ENCODE measurements around the gene SCGN.

Gene SCGN

DNA sequence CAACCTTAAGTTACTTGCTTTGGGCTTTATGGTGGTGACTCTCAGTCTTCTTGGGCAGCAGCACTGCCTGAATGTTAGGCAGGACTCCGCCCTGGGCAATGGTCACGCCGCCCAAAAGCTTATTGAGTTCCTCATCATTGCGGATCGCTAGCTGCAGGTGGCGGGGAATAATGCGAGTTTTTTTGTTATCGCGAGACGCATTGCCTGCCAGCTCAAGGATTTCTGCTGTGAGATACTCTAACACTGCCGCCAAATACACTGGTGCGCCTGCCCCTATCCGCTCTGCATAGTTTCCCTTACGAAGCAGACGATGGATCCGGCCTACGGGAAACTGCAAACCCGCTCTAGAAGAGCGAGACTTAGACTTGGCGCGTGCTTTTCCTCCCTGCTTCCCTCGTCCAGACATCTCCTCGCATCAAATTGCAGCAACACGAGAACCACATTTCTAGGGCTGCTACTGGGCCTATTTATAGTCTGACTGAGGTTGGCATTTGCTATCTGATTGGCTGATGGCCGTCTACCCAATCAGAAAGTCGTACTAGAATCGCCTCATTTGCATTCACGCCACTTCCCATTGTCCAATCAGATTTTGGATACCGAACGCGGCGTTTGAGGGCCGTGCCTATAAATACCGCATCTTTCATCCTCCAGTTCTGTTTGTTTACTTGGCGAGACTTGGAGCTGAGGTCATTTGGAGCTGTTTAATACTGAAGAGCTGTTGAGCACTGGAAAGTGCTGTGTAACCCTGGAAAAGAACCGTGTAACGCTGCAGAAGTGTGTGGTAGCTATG, 74.3 kb downstream of the SCGN start:
- TF ChIP-seq GLIS3 (CRISPR knock-in tag; IDR thresholded peaks at IDR 0.05): no peak
- TF ChIP-seq, protein P1, sequence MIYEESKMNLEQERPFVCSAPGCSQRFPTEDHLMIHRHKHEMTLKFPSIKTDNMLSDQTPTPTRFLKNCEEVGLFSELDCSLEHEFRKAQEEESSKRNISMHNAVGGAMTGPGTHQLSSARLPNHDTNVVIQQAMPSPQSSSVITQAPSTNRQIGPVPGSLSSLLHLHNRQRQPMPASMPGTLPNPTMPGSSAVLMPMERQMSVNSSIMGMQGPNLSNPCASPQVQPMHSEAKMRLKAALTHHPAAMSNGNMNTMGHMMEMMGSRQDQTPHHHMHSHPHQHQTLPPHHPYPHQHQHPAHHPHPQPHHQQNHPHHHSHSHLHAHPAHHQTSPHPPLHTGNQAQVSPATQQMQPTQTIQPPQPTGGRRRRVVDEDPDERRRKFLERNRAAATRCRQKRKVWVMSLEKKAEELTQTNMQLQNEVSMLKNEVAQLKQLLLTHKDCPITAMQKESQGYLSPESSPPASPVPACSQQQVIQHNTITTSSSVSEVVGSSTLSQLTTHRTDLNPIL (CRISPR knock-in tag; IDR thresholded peaks at IDR 0.05; ENCODE audit: low read depth): no peak
- no peak for TF ChIP-seq OSR1 (CRISPR knock-in tag; IDR thresholded peaks at IDR 0.05)
- no peak for ATAC-seq

- no peak for ATAC-seq
- no peak for TF ChIP-seq ZNF70 (CRISPR knock-in tag; IDR thresholded peaks at IDR 0.05)
- no peak for TF ChIP-seq RARB (CRISPR knock-in tag; IDR thresholded peaks at IDR 0.05)
- TF ChIP-seq, protein P1 (CRISPR knock-in tag; IDR thresholded peaks at IDR 0.05; ENCODE audit: low read depth): no peak
- TF ChIP-seq CSRNP3 (CRISPR knock-in tag; IDR thresholded peaks at IDR 0.05): no peak
- no peak for TF ChIP-seq ESRRG (CRISPR knock-in tag; IDR thresholded peaks at IDR 0.05)
- TF ChIP-seq, protein P2, sequence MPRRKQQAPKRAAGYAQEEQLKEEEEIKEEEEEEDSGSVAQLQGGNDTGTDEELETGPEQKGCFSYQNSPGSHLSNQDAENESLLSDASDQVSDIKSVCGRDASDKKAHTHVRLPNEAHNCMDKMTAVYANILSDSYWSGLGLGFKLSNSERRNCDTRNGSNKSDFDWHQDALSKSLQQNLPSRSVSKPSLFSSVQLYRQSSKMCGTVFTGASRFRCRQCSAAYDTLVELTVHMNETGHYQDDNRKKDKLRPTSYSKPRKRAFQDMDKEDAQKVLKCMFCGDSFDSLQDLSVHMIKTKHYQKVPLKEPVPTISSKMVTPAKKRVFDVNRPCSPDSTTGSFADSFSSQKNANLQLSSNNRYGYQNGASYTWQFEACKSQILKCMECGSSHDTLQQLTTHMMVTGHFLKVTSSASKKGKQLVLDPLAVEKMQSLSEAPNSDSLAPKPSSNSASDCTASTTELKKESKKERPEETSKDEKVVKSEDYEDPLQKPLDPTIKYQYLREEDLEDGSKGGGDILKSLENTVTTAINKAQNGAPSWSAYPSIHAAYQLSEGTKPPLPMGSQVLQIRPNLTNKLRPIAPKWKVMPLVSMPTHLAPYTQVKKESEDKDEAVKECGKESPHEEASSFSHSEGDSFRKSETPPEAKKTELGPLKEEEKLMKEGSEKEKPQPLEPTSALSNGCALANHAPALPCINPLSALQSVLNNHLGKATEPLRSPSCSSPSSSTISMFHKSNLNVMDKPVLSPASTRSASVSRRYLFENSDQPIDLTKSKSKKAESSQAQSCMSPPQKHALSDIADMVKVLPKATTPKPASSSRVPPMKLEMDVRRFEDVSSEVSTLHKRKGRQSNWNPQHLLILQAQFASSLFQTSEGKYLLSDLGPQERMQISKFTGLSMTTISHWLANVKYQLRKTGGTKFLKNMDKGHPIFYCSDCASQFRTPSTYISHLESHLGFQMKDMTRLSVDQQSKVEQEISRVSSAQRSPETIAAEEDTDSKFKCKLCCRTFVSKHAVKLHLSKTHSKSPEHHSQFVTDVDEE (CRISPR knock-in tag; IDR thresholded peaks at IDR 0.05): no peak
- TF ChIP-seq ARNTL (CRISPR knock-in tag; IDR thresholded peaks at IDR 0.05; ENCODE audit: borderline replicate concordance, low read depth): no peak
- TF ChIP-seq TCF4 (CRISPR knock-in tag; IDR thresholded peaks at IDR 0.05; ENCODE audit: borderline replicate concordance): no peak
- no peak for TF ChIP-seq BACH2 (CRISPR knock-in tag; IDR thresholded peaks at IDR 0.05; ENCODE audit: borderline replicate concordance)
- no peak for TF ChIP-seq CSDC2 (CRISPR knock-in tag; IDR thresholded peaks at IDR 0.05)
- no peak for TF ChIP-seq ZNF8 (CRISPR knock-in tag; IDR thresholded peaks at IDR 0.05)
- no peak for TF ChIP-seq GLIS3 (CRISPR knock-in tag; IDR thresholded peaks at IDR 0.05)
- TF ChIP-seq OSR1 (CRISPR knock-in tag; IDR thresholded peaks at IDR 0.05): no peak
- TF ChIP-seq, protein P3, sequence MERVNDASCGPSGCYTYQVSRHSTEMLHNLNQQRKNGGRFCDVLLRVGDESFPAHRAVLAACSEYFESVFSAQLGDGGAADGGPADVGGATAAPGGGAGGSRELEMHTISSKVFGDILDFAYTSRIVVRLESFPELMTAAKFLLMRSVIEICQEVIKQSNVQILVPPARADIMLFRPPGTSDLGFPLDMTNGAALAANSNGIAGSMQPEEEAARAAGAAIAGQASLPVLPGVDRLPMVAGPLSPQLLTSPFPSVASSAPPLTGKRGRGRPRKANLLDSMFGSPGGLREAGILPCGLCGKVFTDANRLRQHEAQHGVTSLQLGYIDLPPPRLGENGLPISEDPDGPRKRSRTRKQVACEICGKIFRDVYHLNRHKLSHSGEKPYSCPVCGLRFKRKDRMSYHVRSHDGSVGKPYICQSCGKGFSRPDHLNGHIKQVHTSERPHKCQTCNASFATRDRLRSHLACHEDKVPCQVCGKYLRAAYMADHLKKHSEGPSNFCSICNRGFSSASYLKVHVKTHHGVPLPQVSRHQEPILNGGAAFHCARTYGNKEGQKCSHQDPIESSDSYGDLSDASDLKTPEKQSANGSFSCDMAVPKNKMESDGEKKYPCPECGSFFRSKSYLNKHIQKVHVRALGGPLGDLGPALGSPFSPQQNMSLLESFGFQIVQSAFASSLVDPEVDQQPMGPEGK (CRISPR knock-in tag; IDR thresholded peaks at IDR 0.05; ENCODE audit: borderline replicate concordance): no peak
- TF ChIP-seq TOX (CRISPR knock-in tag; IDR thresholded peaks at IDR 0.05; ENCODE audit: borderline replicate concordance): no peak
These were observed 75.0 kb downstream of the SCGN start for GRCh38 chr6:25727028-25727427.

GRCh38 chr6:25730907-25731306, 78.9 kb downstream of the SCGN start:
- TF ChIP-seq ARNTL (CRISPR knock-in tag; IDR thresholded peaks at IDR 0.05; ENCODE audit: borderline replicate concordance, low read depth) (no peak), ZNF8 (CRISPR knock-in tag; IDR thresholded peaks at IDR 0.05) (no peak), CSDC2 (CRISPR knock-in tag; IDR thresholded peaks at IDR 0.05) (no peak), ZNF70 (CRISPR knock-in tag; IDR thresholded peaks at IDR 0.05) (no peak), CSRNP3 (CRISPR knock-in tag; IDR thresholded peaks at IDR 0.05) (no peak), ESRRG (CRISPR knock-in tag; IDR thresholded peaks at IDR 0.05) (no peak), ISL1 (CRISPR knock-in tag; IDR thresholded peaks at IDR 0.05) (no peak), TOX (CRISPR knock-in tag; IDR thresholded peaks at IDR 0.05; ENCODE audit: borderline replicate concordance) (no peak)
- ATAC-seq: no peak

All from SK-N-SH treated with all-trans-retinoic acid at 6 μM for 48 hours (cell line).